HG03460 (cell line): ENCODE measurements around the gene HFE.

Source experiments
- ATAC-seq: cut with Tn5 transposase; IDR thresholded peaks from one replicate; pipeline ENCODE4 v1.9.1; 2021; ENCODE audit not compliant: unreplicated experiment

The HFE gene

DNA sequence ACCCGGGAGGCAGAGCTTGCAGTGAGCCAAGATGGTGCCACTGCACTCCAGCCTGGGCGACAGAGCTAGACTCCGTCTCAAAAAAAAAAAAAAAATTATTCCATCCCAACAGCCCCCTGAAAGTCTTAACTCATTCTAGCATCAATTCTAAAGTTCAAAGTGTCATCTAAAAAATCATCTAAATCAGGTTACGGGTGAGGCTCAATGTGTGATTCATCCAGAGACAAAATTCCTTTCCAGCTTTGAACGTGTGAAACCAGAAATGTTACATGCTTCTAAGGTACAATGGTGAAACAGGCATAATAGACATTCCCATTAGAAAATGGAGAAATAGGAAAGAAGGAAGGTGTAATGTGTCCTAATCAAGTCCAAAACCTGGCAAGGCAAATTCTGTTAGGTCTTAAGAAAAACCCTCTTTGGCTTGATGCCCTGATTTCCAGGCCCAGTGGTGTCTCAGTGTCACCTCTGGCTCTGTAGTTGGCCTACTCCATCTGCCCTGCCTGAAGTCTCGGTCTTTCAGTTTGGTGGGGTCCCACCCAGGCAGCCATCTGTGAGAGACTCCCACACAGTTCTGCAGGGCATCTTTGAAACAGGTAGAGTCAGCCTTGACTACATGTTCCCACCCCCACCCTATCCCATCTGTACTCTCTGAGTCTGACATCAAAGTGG, 43.5 kb downstream of the HFE start:
- ATAC-seq: no peak

DNA sequence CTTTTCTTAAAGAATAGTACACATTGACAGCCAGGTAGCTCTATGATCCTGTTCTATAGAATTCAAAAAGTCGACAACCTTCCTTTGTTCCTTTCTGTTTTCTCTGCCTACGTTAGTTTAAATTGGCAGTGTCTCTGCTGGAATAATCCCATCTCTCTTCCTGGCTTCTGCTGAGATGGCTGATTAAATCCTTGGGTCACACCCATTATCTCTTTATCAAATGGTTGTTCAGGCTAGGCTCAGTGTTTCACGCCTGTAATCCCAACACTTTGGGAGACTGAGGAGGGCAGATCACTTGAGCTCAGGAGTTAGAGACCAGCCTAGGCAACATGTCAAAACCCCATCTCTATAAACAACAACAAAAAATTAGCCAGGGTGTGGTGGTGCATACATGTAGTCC, 44.4 kb downstream of the HFE start:
- ATAC-seq: no peak

DNA sequence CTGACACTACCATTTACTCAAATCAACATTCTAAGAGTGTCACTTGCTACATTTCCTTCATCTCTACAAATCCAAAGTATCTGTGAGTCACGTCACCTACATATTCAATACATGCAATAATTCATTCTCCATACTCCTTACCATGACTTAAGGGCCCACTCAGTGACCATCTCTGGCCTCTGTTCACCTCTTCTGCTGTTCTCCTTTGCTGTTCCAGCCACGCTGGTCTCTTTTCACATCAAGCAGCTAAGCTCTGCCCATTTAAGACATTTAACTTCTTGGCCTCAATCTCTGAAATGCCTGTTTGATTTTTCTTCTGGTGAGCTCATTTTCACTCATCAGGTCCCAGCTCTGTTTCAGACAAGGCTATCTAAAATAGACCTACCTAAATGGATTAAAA, 46.5 kb downstream of the HFE start:
- ATAC-seq: no peak

DNA sequence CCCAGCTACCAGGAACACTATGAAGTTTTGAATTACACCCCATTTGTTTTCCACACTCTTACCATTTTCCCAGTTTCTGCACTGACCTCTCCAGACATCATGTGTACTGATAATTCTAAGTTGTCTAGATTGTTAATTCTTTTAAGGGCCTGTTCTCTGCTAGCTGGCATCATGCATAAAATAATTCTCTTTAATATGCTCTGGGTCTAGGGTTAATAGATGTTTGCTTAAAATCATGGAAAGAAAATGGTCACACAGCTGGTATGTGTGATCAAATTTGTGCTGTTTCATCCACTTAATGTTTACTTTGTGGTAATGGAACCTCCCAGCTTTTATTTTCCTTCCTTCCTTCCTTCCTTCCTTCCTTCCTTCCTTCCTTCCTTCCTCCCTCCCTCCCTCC, 49.1 kb downstream of the HFE start:
- ATAC-seq: no peak

DNA sequence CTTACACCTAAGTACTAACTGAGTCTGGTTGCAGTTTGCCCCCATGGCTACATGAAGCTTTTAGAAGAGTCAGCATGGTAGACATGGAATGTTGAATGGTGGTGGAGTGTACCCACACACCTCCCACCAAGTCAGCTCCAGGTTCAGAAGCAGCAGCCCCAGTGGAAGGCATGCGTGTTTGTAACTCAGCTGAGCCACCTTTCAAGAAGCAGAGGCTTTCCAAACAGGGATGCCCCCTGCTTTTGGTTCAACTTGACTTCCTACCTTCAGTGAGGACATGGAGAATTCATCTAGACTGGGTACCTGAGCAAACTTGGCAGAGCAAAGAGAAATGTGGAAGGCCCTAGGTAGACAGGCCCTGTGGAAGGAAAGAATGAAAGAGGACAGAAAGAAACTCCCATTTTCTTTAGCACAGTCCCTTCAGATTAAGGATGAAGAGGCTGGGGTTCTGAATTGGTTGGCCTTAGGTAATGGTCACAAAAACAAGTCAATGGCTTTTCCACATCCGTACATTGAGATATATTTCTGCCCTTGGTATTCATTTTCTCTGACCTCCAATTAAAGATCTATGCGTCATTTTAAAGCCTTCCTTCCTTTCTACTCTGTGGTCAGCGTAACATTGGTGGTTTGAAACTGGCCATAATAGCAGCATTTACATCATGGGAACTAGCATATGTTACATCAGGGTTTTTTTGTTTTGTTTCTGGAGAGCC, 53.2 kb downstream of the HFE start:
- no peak for ATAC-seq

DNA sequence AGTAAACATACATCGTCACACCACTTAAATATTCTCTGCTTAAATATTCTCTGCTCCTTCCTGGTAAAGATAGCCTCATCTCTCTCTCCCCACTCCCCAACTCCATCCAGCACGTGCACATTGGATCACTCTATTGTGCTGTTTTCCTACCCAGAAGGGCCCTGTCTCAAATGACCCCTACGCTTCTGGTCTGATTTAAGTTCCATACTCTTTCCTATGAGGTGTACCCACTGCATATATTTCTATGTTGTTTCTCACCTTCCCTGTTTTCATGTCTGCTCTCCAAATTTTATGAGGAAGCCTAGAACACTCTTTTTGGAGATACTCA, 53.7 kb downstream of the HFE start:
- ATAC-seq: no peak

DNA sequence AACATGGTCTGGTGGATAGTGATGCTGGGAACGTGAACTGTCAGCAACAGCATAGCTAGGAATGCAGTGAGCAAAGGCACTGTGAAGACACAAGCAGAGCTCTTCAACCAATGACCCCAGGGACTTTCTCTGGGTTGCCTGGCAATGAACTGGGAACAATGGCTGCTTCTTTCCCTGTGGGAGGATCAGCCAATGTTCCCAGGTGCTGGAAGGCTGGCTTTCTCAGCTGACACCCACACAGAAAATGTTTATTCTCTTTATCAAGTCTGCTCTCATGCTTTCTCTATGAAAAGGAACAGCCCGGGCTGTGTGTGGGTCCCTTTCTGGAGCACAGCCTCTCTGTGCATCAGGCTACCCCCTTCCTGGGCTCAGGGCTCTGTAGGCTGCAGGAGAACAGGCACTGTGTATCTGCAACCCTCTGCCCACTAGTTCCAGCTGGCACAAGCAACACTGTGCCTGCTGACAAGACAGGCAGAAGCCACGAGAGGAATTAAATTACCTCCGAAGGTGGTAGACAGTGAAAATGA, 54.2 kb downstream of the HFE start:
- ATAC-seq: no peak

DNA sequence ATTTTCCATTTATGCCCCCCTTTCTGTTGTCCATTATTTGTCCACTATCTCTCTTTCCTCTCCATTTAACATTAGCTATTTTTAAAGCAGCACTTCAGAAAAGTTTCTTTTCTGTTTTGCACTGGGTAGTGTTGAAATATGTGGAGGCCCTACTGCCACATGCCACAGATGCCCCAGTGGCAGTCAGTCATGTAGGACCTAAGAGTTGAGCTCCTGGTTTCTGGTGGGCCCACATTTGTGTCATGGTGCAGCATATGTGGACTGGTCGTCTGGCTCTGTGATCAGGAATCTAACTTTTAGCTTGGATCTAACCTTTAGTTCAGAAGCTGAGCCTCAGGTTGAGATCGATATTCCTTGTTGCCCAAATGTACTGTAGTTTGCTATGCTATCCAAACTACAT, 54.8 kb downstream of the HFE start:
- ATAC-seq: no peak
